ENCODE data around the gene ROCK2.

GRCh38 chr2:11387100-11387390 lies 42.6 kb upstream of the ROCK2 start:
- TF ChIP-seq CTCF (IDR thresholded peaks at IDR 0.05) (no peak), EZH2 (IDR thresholded peaks at IDR 0.05) (no peak), EZH2phosphoT487 (IDR thresholded peaks at IDR 0.05) (no peak)

All from neural progenitor cell (in vitro differentiated cells).